HEK293 (cell line): ENCODE results near the gene DAG1.

Experiments
- ATF2 ChIP-seq: fragments of 450-650 bp; formaldehyde crosslinking; IDR thresholded peaks from 2 replicates; pipeline ENCODE4 v1.5.1; 2016; ENCODE audit warnings: missing biosample characterization, missing genetic modification characterization, low read depth
- CTCF ChIP-seq: fragments of 450-650 bp; formaldehyde crosslinking; IDR thresholded peaks from 2 replicates; pipeline ENCODE4 v1.5.1; 2016; ENCODE audit warnings: missing biosample characterization, missing genetic modification characterization
- HOXC10 ChIP-seq: sonication (generic); formaldehyde crosslinking; IDR thresholded peaks from 2 replicates; pipeline ENCODE4 v1.8.1; 2023; ENCODE audit warnings: mild to moderate bottlenecking, missing genetic modification reagents
- ZFP3 ChIP-seq: fragments of 450-650 bp; formaldehyde crosslinking; IDR thresholded peaks from 2 replicates; pipeline ENCODE4 v1.5.1; 2016; ENCODE audit warnings: low read depth, missing biosample characterization, missing genetic modification characterization
- ZNF146 ChIP-seq: fragments of 450-650 bp; formaldehyde crosslinking; IDR thresholded peaks from 2 replicates; pipeline ENCODE4 v1.5.1; 2016; ENCODE audit warnings: missing biosample characterization, missing genetic modification characterization
- ZNF223 ChIP-seq: fragments of 450-650 bp; formaldehyde crosslinking; IDR thresholded peaks from 2 replicates; pipeline ENCODE4 v1.5.1; 2016; ENCODE audit warnings: missing biosample characterization, missing genetic modification characterization
- ZNF518A ChIP-seq: fragments of 450-650 bp; formaldehyde crosslinking; conservative IDR thresholded peaks from 2 replicates; pipeline ENCODE4 v1.5.1; 2016; ENCODE audit warnings: low read depth, missing biosample characterization, missing genetic modification characterization
- ZNF571 ChIP-seq: fragments of 450-650 bp; formaldehyde crosslinking; IDR thresholded peaks from 2 replicates; pipeline ENCODE4 v1.5.0; 2017; ENCODE audit warnings: missing biosample characterization, missing genetic modification characterization
- ZNF600 ChIP-seq: fragments of 450-650 bp; formaldehyde crosslinking; IDR thresholded peaks from 2 replicates; pipeline ENCODE4 v1.5.1; 2016; ENCODE audit warnings: missing biosample characterization, missing genetic modification characterization

GRCh38 chr3:49570028-49570654 is 100.1 kb downstream of the DAG1 start:
- TF ChIP-seq CTCF (no peak), ATF2 (tag by site-specific recombination) (no peak), ZNF518A (tag by site-specific recombination) (no peak), HOXC10 (CRISPR knock-in tag) (no peak), ZNF146 (tag by site-specific recombination) (no peak), ZNF600 (tag by site-specific recombination) (no peak), ZNF223 (tag by site-specific recombination) (no peak), ZNF571 (no peak), ZFP3 (tag by site-specific recombination) (no peak)
